ENCODE data around the gene NUTF2. TPM values are rescaled to one million over a fixed set of nuclear protein-coding genes. Genes with fewer than 3 reads are reported as not detected.

NUTF2 gene
- total and polyA plus RNA-seq, 2 of the 8 experiments (the other 6 are each of a cell fraction or from before 2014, with no cell fraction given): 219 to 377 TPM

GRCh38 chr16:67833415-67834241 lies 13.1 kb upstream of the NUTF2 start (continued):
- no peak; the same call in 1 of the 2 replicates for TF ChIP-seq CREB1 (IDR thresholded peaks at IDR 0.05)
- TF ChIP-seq BRCA1 (IDR thresholded peaks at IDR 0.05; ENCODE audit: low read depth, low read length): peak; percentile 96
- no peak for TF ChIP-seq ZNF274 (IDR thresholded peaks at IDR 0.05; ENCODE audit: borderline replicate concordance, extremely low read depth, low read length)
- TF ChIP-seq TAF7 (optimal IDR thresholded peaks at IDR 0.05; ENCODE audit: borderline replicate concordance, low read depth, low read length): peak; percentile 84
- peak; percentile 90 for TF ChIP-seq SIX5 (IDR thresholded peaks at IDR 0.05; ENCODE audit: low read depth, low read length)
- 0 out of 2 replicates have a peak, but pooled peaks have one; percentile 29 for TF ChIP-seq SP1 (IDR thresholded peaks at IDR 0.05; ENCODE audit: low read depth, low read length)
- no peak for TF ChIP-seq RNF2 (IDR thresholded peaks at IDR 0.05; ENCODE audit: borderline replicate concordance, low read depth, low read length, missing control alignments, poor library complexity, severe bottlenecking)
- peak; percentile 56 for TF ChIP-seq E2F6 (IDR thresholded peaks at IDR 0.05)
- TF ChIP-seq SIN3A (conservative IDR thresholded peaks at IDR 0.05 in 1 of 2, IDR thresholded peaks at IDR 0.05 in 1 of 2; ENCODE audit: low read depth in 1 of 2, low read length in 2 of 2): peak; percentile 87 to 89
- TF ChIP-seq FOSL1 (IDR thresholded peaks at IDR 0.05; ENCODE audit: insufficient read depth, low read depth, low read length): no peak
- peak in 1 of 3 experiments; percentile 7; a peak in 1 of 4 replicates for TF ChIP-seq CTCF (IDR thresholded peaks at IDR 0.05; ENCODE audit: control extremely low read depth in 1 of 3, insufficient read depth in 1 of 3, low read depth in 1 of 3, low read length in 3 of 3)
- TF ChIP-seq SAP30 (IDR thresholded peaks at IDR 0.05; ENCODE audit: insufficient read depth, insufficient replicate concordance, low read length): no peak
